WTC11 (cell line): Measurements from ENCODE around the gene C16orf95. TPM values are rescaled to one million over a fixed set of nuclear protein-coding genes. Genes with fewer than 3 reads are reported as not detected.

ENCODE experiments used
- ATAC-seq: fragments of 200-7000 bp; cut with Tn5 transposase; 2 replicates; pipeline ENCODE4 v1.10.0; 2021; ENCODE audit warnings: mild to moderate bottlenecking, moderate library complexity
- CTCF ChIA-PET: fragments of 300-600 bp; sonication (Branson Sonifier 250); formaldehyde crosslinking; loops from one replicate; lab custom pipeline; 2021; ENCODE audit warnings: antibody characterized with exemption; lab: Charles Lee
- POLR2A ChIA-PET: fragments of 350-600 bp; sonication (Branson Sonifier 250); formaldehyde crosslinking; loops from one replicate; lab custom pipeline; 2021; ENCODE audit warnings: antibody characterized with exemption; lab: Charles Lee
- DNase-seq: peaks from one replicate; pipeline ENCODE4 v3.0.0; 2021; ENCODE audit warnings: low spot score
- H3K27ac Mint-ChIP-seq: 2 replicates; pipeline ENCODE4 v1.8.0; 2021; ENCODE audit warnings: mixed read lengths
- H3K27me3 Mint-ChIP-seq: 2 replicates; pipeline ENCODE4 v1.8.0; 2021; ENCODE audit warnings: low read depth, mild to moderate bottlenecking, moderate library complexity, mixed read lengths
- H3K36me3 Mint-ChIP-seq: 2 replicates; pipeline ENCODE4 v1.8.0; 2021; ENCODE audit warnings: mixed read lengths
- H3K4me1 Mint-ChIP-seq: 2 replicates; pipeline ENCODE4 v1.8.0; 2022; ENCODE audit warnings: mixed read lengths
- H3K4me3 Mint-ChIP-seq: 2 replicates; pipeline ENCODE4 v1.8.0; 2021; ENCODE audit warnings: mild to moderate bottlenecking, moderate library complexity, mixed read lengths
- H3K9me3 Mint-ChIP-seq: 2 replicates; pipeline ENCODE4 v1.8.0; 2021; ENCODE audit warnings: mixed read lengths
- ARID4B ChIP-seq: sonication (generic); formaldehyde crosslinking; IDR thresholded peaks from 2 replicates; pipeline ENCODE4 v1.8.0; 2023; ENCODE audit warnings: missing genetic modification reagents, mild to moderate bottlenecking, borderline replicate concordance
- ATF3 ChIP-seq: sonication (generic); formaldehyde crosslinking; conservative IDR thresholded peaks from 2 replicates; pipeline ENCODE4 v1.8.1; 2022; ENCODE audit warnings: mild to moderate bottlenecking, missing genetic modification reagents
- CDX4 ChIP-seq: fragments of 250-450 bp; sonication (Bioruptor Pico); IDR thresholded peaks from 2 replicates; pipeline ENCODE4 v1.9.0; 2021; ENCODE audit warnings: moderate library complexity, mild to moderate bottlenecking, inconsistent platforms, borderline replicate concordance
- ELF4 ChIP-seq: sonication (generic); formaldehyde crosslinking; IDR thresholded peaks from 2 replicates; pipeline ENCODE4 v1.8.1; 2022; ENCODE audit warnings: low read depth, mild to moderate bottlenecking, moderate library complexity, missing genetic modification reagents
- GABPB1 ChIP-seq: sonication (generic); formaldehyde crosslinking; IDR thresholded peaks from 2 replicates; pipeline ENCODE4 v1.8.1; 2023; ENCODE audit warnings: mild to moderate bottlenecking, missing genetic modification reagents
- MAX ChIP-seq: sonication (generic); formaldehyde crosslinking; IDR thresholded peaks from 2 replicates; pipeline ENCODE4 v1.8.0; 2022; ENCODE audit warnings: mild to moderate bottlenecking, missing genetic modification reagents
- MLX ChIP-seq: sonication (generic); formaldehyde crosslinking; IDR thresholded peaks from 2 replicates; pipeline ENCODE4 v1.8.1; 2023; ENCODE audit warnings: mild to moderate bottlenecking, missing genetic modification reagents, moderate library complexity
- SMAD3 ChIP-seq: sonication (generic); formaldehyde crosslinking; IDR thresholded peaks from 2 replicates; pipeline ENCODE4 v1.8.0; 2022; ENCODE audit warnings: missing genetic modification reagents, mild to moderate bottlenecking, borderline replicate concordance
- TEAD1 ChIP-seq: sonication (generic); formaldehyde crosslinking; IDR thresholded peaks from 2 replicates; pipeline ENCODE4 v1.8.0; 2022; ENCODE audit warnings: mild to moderate bottlenecking, missing genetic modification reagents
- ZBTB21 ChIP-seq: sonication (generic); formaldehyde crosslinking; IDR thresholded peaks from 2 replicates; pipeline ENCODE4 v1.8.1; 2023; ENCODE audit warnings: mild to moderate bottlenecking, missing genetic modification reagents, borderline replicate concordance
- ZNF219 ChIP-seq: sonication (generic); formaldehyde crosslinking; IDR thresholded peaks from 2 replicates; pipeline ENCODE4 v1.8.0; 2023; ENCODE audit warnings: missing genetic modification reagents, mild to moderate bottlenecking, borderline replicate concordance
- ZNF281 ChIP-seq: sonication (generic); formaldehyde crosslinking; IDR thresholded peaks from 2 replicates; pipeline ENCODE4 v1.8.0; 2023; ENCODE audit warnings: mild to moderate bottlenecking, missing genetic modification reagents
- ZNF317 ChIP-seq: sonication (generic); formaldehyde crosslinking; IDR thresholded peaks from 2 replicates; pipeline ENCODE4 v1.8.1; 2023; ENCODE audit warnings: low read depth, mild to moderate bottlenecking, moderate library complexity, missing genetic modification reagents, borderline replicate concordance
- ZNF416 ChIP-seq: fragments of 250-450 bp; sonication (Bioruptor Pico); IDR thresholded peaks from 2 replicates; pipeline ENCODE4 v1.9.0; 2021; ENCODE audit warnings: mild to moderate bottlenecking, inconsistent platforms
- total RNA-seq: library from RNA; stranded (reverse); gene quantifications from 3 replicates; pipeline ENCODE4 v1.2.3, GENCODE V29; 2021

Gene C16orf95
- total RNA-seq, 1 experiment from 2014 or later: 5.7 TPM

GRCh38 chr16:87310610-87311009 is 6.6 kb downstream of the C16orf95 start:
- DNase-seq (no peak), ATAC-seq (no peak)
- TF ChIP-seq ARID4B (CRISPR knock-in tag): no peak
- no peak for TF ChIP-seq ATF3
- no peak for TF ChIP-seq CDX4 (CRISPR knock-in tag)
- TF ChIP-seq ZNF317 (CRISPR knock-in tag): no peak
- TF ChIP-seq ZNF281 (CRISPR knock-in tag): no peak
- TF ChIP-seq ZBTB21 (CRISPR knock-in tag): no peak
- Mint-ChIP-seq H3K4me3 (no peak overlapping the region), H3K27ac (no peak overlapping the region), H3K36me3 (peaks cover 9% of the 10 kb centered on the region), H3K27me3 (peaks cover 5% of the 10 kb centered on the region), H3K4me1 (peaks cover 9% of the 10 kb centered on the region), H3K9me3 (peaks cover 6% of the 10 kb centered on the region)
- ChIA-PET POLR2A (no interaction called here), CTCF (no interaction called here)

GRCh38 chr16:87309620-87310525 is 7.3 kb downstream of the C16orf95 start:
- peaks cover 5% of the 10 kb centered on the region for H3K27me3 Mint-ChIP-seq
- peaks cover 6% of the 10 kb centered on the region for H3K9me3 Mint-ChIP-seq
- TF ChIP-seq GABPB1 (CRISPR knock-in tag) (no peak), TEAD1 (no peak)
- ATAC-seq (no peak), DNase-seq (no peak)
- H3K4me3 Mint-ChIP-seq: no peak overlapping the region
- H3K27ac Mint-ChIP-seq: no peak overlapping the region
- ChIA-PET CTCF (no interaction called here), POLR2A (no interaction called here)
- peaks cover 9% of the 10 kb centered on the region for H3K36me3 Mint-ChIP-seq
- peaks cover 14% of the 10 kb centered on the region for H3K4me1 Mint-ChIP-seq

- H3K4me3 Mint-ChIP-seq: no peak overlapping the region
- H3K9me3 Mint-ChIP-seq: peaks cover 6% of the 10 kb centered on the region
- H3K27me3 Mint-ChIP-seq: peaks cover 5% of the 10 kb centered on the region
- no peak for TF ChIP-seq GABPB1 (CRISPR knock-in tag)
- TF ChIP-seq MLX (CRISPR knock-in tag): no peak
- no peak for TF ChIP-seq MAX (CRISPR knock-in tag)
- TF ChIP-seq ZBTB21 (CRISPR knock-in tag): no peak
- no peak for TF ChIP-seq ZNF219 (CRISPR knock-in tag)
- TF ChIP-seq SMAD3 (CRISPR knock-in tag): no peak
- TF ChIP-seq ZNF416: no peak
- no peak for TF ChIP-seq ELF4 (CRISPR knock-in tag)
- ATAC-seq (no peak), DNase-seq (no peak)
- H3K27ac Mint-ChIP-seq: no peak overlapping the region
- CTCF ChIA-PET: no interaction called here
- POLR2A ChIA-PET: no interaction called here
- H3K4me1 Mint-ChIP-seq: peaks cover 16% of the 10 kb centered on the region
- peaks cover 9% of the 10 kb centered on the region for H3K36me3 Mint-ChIP-seq
Observed at GRCh38 chr16:87308826-87309225, 8.4 kb downstream of the C16orf95 start.
